IMR-90 (cell line): ENCODE data around the gene PCAT6. TPM values are rescaled to one million over a fixed set of nuclear protein-coding genes. Genes with fewer than 3 reads are reported as not detected.
A peak's percentile ranks its signal among the peaks of the same experiment; 100 is the strongest.

Experiments used
- ATAC-seq: fragments of 200-7000 bp; cut with Tn5 transposase; 2 replicates; pipeline ENCODE4 v1.9.1; 2020; ENCODE audit warnings: low read depth, mild to moderate bottlenecking, moderate library complexity
- BruUV-seq: library from RNA; stranded (reverse); fragments of 400-500 nt; replicated peaks from 2 replicates; lab custom pipeline; 2021; lab: Mats Ljungman, UMichigan
- CTCF ChIA-PET: fragments of 300-600 bp; formaldehyde crosslinking; extraction: SDS; loops from one replicate; lab custom pipeline; 2021; ENCODE audit warnings: antibody characterized with exemption; lab: Yijun Ruan, JAX
- POLR2A ChIA-PET: fragments of 300-600 bp; sonication (Branson Sonifier 250); formaldehyde crosslinking; loops from one replicate; lab custom pipeline; 2022; ENCODE audit warnings: antibody characterized with exemption; ENCODE audit not compliant: unreplicated experiment; lab: Charles Lee
- DNase-seq: peaks from one replicate; pipeline ENCODE4 v3.0.0; 2013
- H2AFZ ChIP-seq: replicated peaks from 2 replicates; pipeline ENCODE3; 2013; ENCODE audit warnings: low read length, mild to moderate bottlenecking; ENCODE audit not compliant: poor library complexity
- H2AK5ac ChIP-seq: 2 replicates; pipeline ENCODE4 v1.6.1; 2013; ENCODE audit warnings: low read depth, low read length, inconsistent platforms
- H2AK9ac ChIP-seq: replicated peaks from 2 replicates; pipeline ENCODE3; 2013; ENCODE audit warnings: mild to moderate bottlenecking, low read depth, low read length, moderate library complexity; ENCODE audit not compliant: poor library complexity
- H2BK120ac ChIP-seq: 2 replicates; pipeline ENCODE4 v1.6.1; 2013; ENCODE audit warnings: low read depth, low read length, inconsistent platforms
- H2BK15ac ChIP-seq: 3 replicates; pipeline ENCODE4 v1.6.1; 2013; ENCODE audit warnings: low read depth, low read length, inconsistent platforms
- H2BK20ac ChIP-seq: 2 replicates; pipeline ENCODE4 v1.6.1; 2013; ENCODE audit warnings: low read depth, mild to moderate bottlenecking, inconsistent platforms, low read length, moderate library complexity
- H2BK5ac ChIP-seq: 2 replicates; pipeline ENCODE4 v1.6.1; 2013; ENCODE audit warnings: mild to moderate bottlenecking, low read depth, low read length, inconsistent platforms; ENCODE audit not compliant: poor library complexity, severe bottlenecking
- H3K14ac ChIP-seq: replicated peaks from 2 replicates; pipeline ENCODE4 v1.6.1; 2013; ENCODE audit warnings: low read depth, low read length, inconsistent platforms
- H3K18ac ChIP-seq: 2 replicates; pipeline ENCODE4 v1.6.1; 2013; ENCODE audit warnings: low read depth, low read length, control low read depth
- H3K23ac ChIP-seq: 2 replicates; pipeline ENCODE4 v1.6.1; 2013; ENCODE audit warnings: low read depth, low read length, inconsistent platforms
- H3K27ac ChIP-seq: 2 replicates; pipeline ENCODE4 v1.5.1; 2013; ENCODE audit warnings: mild to moderate bottlenecking, control low read depth, low read length; ENCODE audit not compliant: insufficient read depth
- H3K27me3 ChIP-seq: 2 replicates; pipeline ENCODE4 v1.6.1; 2013; ENCODE audit warnings: low read length; ENCODE audit not compliant: control insufficient read depth, insufficient read depth
- H3K36me3 ChIP-seq: 2 replicates; pipeline ENCODE4 v1.6.1; 2013; ENCODE audit warnings: low read length, mixed read lengths; ENCODE audit not compliant: control insufficient read depth, insufficient read depth
- H3K4ac ChIP-seq: 2 replicates; pipeline ENCODE4 v1.6.1; 2013; ENCODE audit warnings: low read depth, low read length, inconsistent platforms
- H3K4me1 ChIP-seq: 2 replicates; pipeline ENCODE4 v1.6.1; 2013; ENCODE audit warnings: low read length, mixed read lengths; ENCODE audit not compliant: control insufficient read depth, insufficient read depth
- H3K4me2 ChIP-seq: 2 replicates; pipeline ENCODE4 v1.6.1; 2013; ENCODE audit warnings: low read depth, mild to moderate bottlenecking, control low read depth, low read length, moderate library complexity
- H3K4me3 ChIP-seq: 2 replicates; pipeline ENCODE4 v1.5.1; 2013; ENCODE audit warnings: low read depth, mild to moderate bottlenecking, control low read depth, low read length, moderate library complexity; ENCODE audit not compliant: insufficient read depth
- H3K56ac ChIP-seq: 2 replicates; pipeline ENCODE4 v1.6.1; 2013; ENCODE audit warnings: low read length, inconsistent platforms; ENCODE audit not compliant: insufficient read depth; ENCODE audit errors: extremely low read depth
- H3K79me1 ChIP-seq, 2 experiments: 2 replicates each; pipeline ENCODE4 v1.6.1; 2013; ENCODE audit warnings: low read length in 2 of 2, inconsistent platforms in 1 of 2, low read depth in 1 of 2
- H3K9ac ChIP-seq: 2 replicates; pipeline ENCODE4 v1.6.1; 2013; ENCODE audit warnings: low read depth, low read length, control low read depth
- H3K9me1 ChIP-seq: 2 replicates; pipeline ENCODE4 v1.6.1; 2013; ENCODE audit warnings: low read length, inconsistent platforms; ENCODE audit not compliant: insufficient read depth
- H3K9me3 ChIP-seq: 2 replicates; pipeline ENCODE4 v1.6.1; 2013; ENCODE audit warnings: low read length; ENCODE audit not compliant: control insufficient read depth, insufficient read depth
- H4K20me1 ChIP-seq: 2 replicates; pipeline ENCODE4 v1.6.1; 2013; ENCODE audit warnings: low read length, inconsistent platforms; ENCODE audit not compliant: insufficient read depth
- H4K5ac ChIP-seq: 2 replicates; pipeline ENCODE4 v1.6.1; 2013; ENCODE audit warnings: mild to moderate bottlenecking, low read depth, low read length, control low read depth
- H4K8ac ChIP-seq, 2 experiments: 2 replicates each; pipeline ENCODE4 v1.6.1; 2013; ENCODE audit warnings: low read depth in 2 of 2, low read length in 2 of 2, control low read depth in 1 of 2, inconsistent platforms in 1 of 2
- H4K91ac ChIP-seq: 2 replicates; pipeline ENCODE4 v1.6.1; 2013; ENCODE audit warnings: low read depth, low read length, inconsistent platforms; ENCODE audit not compliant: insufficient read depth
- CTCF ChIP-seq: conservative IDR thresholded peaks from 2 replicates; pipeline ENCODE4 v1.5.1; 2012; ENCODE audit warnings: mild to moderate bottlenecking, low read depth, low read length, improper control_type of control experiment
- MAFK ChIP-seq: IDR thresholded peaks from 2 replicates; pipeline ENCODE4 v1.6.1; 2012; ENCODE audit warnings: low read depth, low read length, improper control_type of control experiment
- RAD21 ChIP-seq: IDR thresholded peaks from 2 replicates; pipeline ENCODE4 v1.6.1; 2012; ENCODE audit warnings: low read length, improper control_type of control experiment
- WGBS, 2 experiments: methylation state at CpG; one replicate each; pipeline versions ENCODE4 v1.1.5 to v1.1.7; 2013; ENCODE audit warnings: missing lambda C conversion rate in 2 of 2; ENCODE audit not compliant: insufficient read length in 1 of 2; ENCODE audit errors: extremely low coverage in 2 of 2; 5-methylcytosine and 5-hydroxymethylcytosine counted together
- dilution Hi-C: fragments of 300-500 bp; cut with HindIII; formaldehyde crosslinking; loops from one replicate; pipeline ENCODE4 v1.14.3; 2018; ENCODE audit warnings: low sequenced_read_pairs; ENCODE audit not compliant: unreplicated experiment
- in situ Hi-C: fragments of 300-500 bp; cut with MboI; formaldehyde crosslinking; loops from 3 replicates; pipeline ENCODE4 v1.14.3; 2019; ENCODE audit warnings: low sequenced_read_pairs, inconsistent platforms, mixed read lengths
- intact Hi-C: fragments of 100-400 bp; cut with micrococcal nuclease; formaldehyde crosslinking; loops from 2 replicates; pipeline ENCODE4 v1.10.0; 2022
- polyA plus RNA-seq, 3 experiments: library from polyadenylated mRNA; depleted of rRNA; stranded (reverse); fragments of >200 nt; gene quantifications; 2 replicates each; pipeline ENCODE4 v1.2.3, GENCODE V29; 2012; ENCODE audit warnings: low replicate concordance in 1 of 3
- total RNA-seq: library from RNA; depleted of rRNA; stranded (reverse); fragments of >200 nt; gene quantifications from 2 replicates; pipeline ENCODE4 v1.2.3, GENCODE V29; 2012

The PCAT6 gene
- total and polyA plus RNA-seq, 2 of the 4 experiments (the other 2 are of a cell fraction), result 5.8 TPM; not detected in 1

GRCh38 chr1:202805886-202806844, 4.6 kb upstream of the PCAT6 start:
- Histone ChIP-seq H3K14ac (peak overlapping the region; percentile 88), H3K27ac (peak overlapping the region; percentile 86), H4K20me1 (peaks cover 56% of the 10 kb centered on the region), H3K79me1 (peaks cover 0 to 56% of the 10 kb centered on the region in 2 experiments; a peak in 2 of 4 replicates), H2BK5ac (peak overlapping the region; percentile 94), H2AK5ac (peak overlapping the region; percentile 84), H3K36me3 (no peaks in the 10 kb centered on the region), H2BK20ac (no peak overlapping the region), H3K18ac (peak overlapping the region; percentile 10), H3K4ac (peak overlapping the region; percentile 93), H4K5ac (peak overlapping the region; percentile 67), H3K4me1 (peaks cover 9% of the 10 kb centered on the region), H4K8ac (peak overlapping the region; percentile 25 to 67; a peak in 2 of 4 replicates), H3K23ac (peak overlapping the region; percentile 94), H2BK120ac (no peak overlapping the region), H3K4me2 (peak overlapping the region; percentile 99), H2AFZ (peak overlapping the region; percentile 89), H4K91ac (no peak overlapping the region), H2BK15ac (no peak overlapping the region), H3K27me3 (no peaks in the 10 kb centered on the region), H3K9ac (peak overlapping the region; percentile 97), H3K9me1 (peaks cover 4% of the 10 kb centered on the region; the same call in 1 of the 2 replicates), H3K9me3 (no peaks in the 10 kb centered on the region), H3K56ac (peak overlapping the region; percentile 54; the same call in 1 of the 2 replicates), H2AK9ac (peak overlapping the region; percentile 94), H3K4me3 (peak overlapping the region; percentile 100)
- no peak for TF ChIP-seq CTCF
- no peak for TF ChIP-seq MAFK
- TF ChIP-seq RAD21, result no peak
- ChIA-PET CTCF (no interaction called here), POLR2A (no interaction called here)
- dilution Hi-C loops, result no loop called here
- no peak for ATAC-seq
- TSS peak; percentile 19 for BruUV-seq
- 40% methylated on average over 1 of the region's 7 CpGs; no CpG with 5 or more reads in 1 of the 2 experiments for WGBS, 2 experiments
- in situ Hi-C loops, result no loop called here
- intact Hi-C loops, result loop anchor here (5.0 kb wide), 1 partner anchor 39 kb away; no protein-coding TSS in a partner anchor
- peak; percentile 12 for DNase-seq
